ENCODE data around the gene CD300H. TPM values are rescaled to one million over a fixed set of nuclear protein-coding genes. Genes with fewer than 3 reads are reported as not detected.
A peak's percentile ranks its signal among the peaks of the same experiment; 100 is the strongest.
"Not testable (repeated sequence)": the region's sequence is repeated elsewhere in the genome, so short reads cannot be mapped to it uniquely, and the experiment has no call there.

The CD300H gene
- total RNA-seq, 1 experiment from 2014 or later, result not detected

GRCh38 chr17:74574489-74575142 lies 7.3 kb upstream of the CD300H start:
- H3K9me2 ChIP-seq (replicated peaks; ENCODE audit: low read length), result no peaks in the 10 kb centered on the region
- H3K9me3 ChIP-seq (ENCODE audit: low read length), result no peaks in the 10 kb centered on the region
- TF ChIP-seq EZH2 (IDR thresholded peaks at IDR 0.05; ENCODE audit: low read length, unreplicated experiment), result no peak
- TF ChIP-seq CTCF (conservative IDR thresholded peaks at IDR 0.05; ENCODE audit: low read depth, low read length), result no peak
- TF ChIP-seq EZH2phosphoT487 (IDR thresholded peaks at IDR 0.05; ENCODE audit: borderline replicate concordance, low read length), result no peak
- no peaks in the 10 kb centered on the region for H3K36me3 ChIP-seq (ENCODE audit: low read depth, low read length)
- no peaks in the 10 kb centered on the region for H3F3A ChIP-seq (ENCODE audit: low read length, unreplicated experiment)
- no peak overlapping the region for H3K9ac ChIP-seq (ENCODE audit: low read length)
- no peaks in the 10 kb centered on the region for H4K20me1 ChIP-seq (ENCODE audit: low read length)
- no peaks in the 10 kb centered on the region for H3K79me2 ChIP-seq (ENCODE audit: low read length)
- H3K27me3 ChIP-seq (ENCODE audit: low read length), result peaks cover 64% of the 10 kb centered on the region
- intact Hi-C loops (cut with micrococcal nuclease), result no loop called here
- H3K4me3 ChIP-seq (ENCODE audit: low read length), result no peak overlapping the region
- peaks cover 8% of the 10 kb centered on the region for H3K4me1 ChIP-seq (ENCODE audit: insufficient read depth, low read length)
- POLR2A ChIA-PET (ENCODE audit: unreplicated experiment), result no interaction called here
- ATAC-seq (no peak), DNase-seq (no peak)
- H3K27ac ChIP-seq (ENCODE audit: low read length), result no peak overlapping the region
- CTCF ChIA-PET, result no interaction called here
- no peak overlapping the region for H3K4me2 ChIP-seq (ENCODE audit: low read length)
- no TSS peak for BruUV-seq (replicated peaks)
- H2AFZ ChIP-seq (ENCODE audit: low read length), result no peak overlapping the region

DNA sequence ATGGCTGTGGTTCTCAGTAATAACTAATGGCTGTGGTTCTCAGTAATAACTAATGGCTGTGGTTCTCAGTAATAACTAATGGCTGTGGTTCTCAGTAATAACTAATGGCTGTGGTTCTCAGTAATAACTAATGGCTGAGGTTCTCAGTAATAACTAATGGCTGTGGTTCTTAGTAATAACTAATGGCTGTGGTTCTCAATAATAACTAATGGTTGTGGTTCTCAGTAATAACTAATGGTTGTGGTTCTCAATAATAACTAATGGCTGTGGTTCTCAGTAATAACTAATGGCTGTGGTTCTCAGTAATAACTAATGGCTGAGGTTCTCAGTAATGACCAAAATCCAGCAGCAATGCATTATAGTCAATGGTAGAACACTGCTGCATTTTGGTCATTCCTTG lies 6.3 kb upstream of the CD300H start:
- CTCF ChIA-PET; H3K4me3 ChIP-seq (ENCODE audit: low read length); ATAC-seq; H3K79me2 ChIP-seq (ENCODE audit: low read length); POLR2A ChIA-PET (ENCODE audit: unreplicated experiment); H2AFZ ChIP-seq (ENCODE audit: low read length); H3F3A ChIP-seq (ENCODE audit: low read length, unreplicated experiment); H3K9me2 ChIP-seq (replicated peaks; ENCODE audit: low read length); intact Hi-C loops (cut with micrococcal nuclease); DNase-seq; H4K20me1 ChIP-seq (ENCODE audit: low read length); H3K9ac ChIP-seq (ENCODE audit: low read length); H3K9me3 ChIP-seq (ENCODE audit: low read length); H3K36me3 ChIP-seq (ENCODE audit: low read depth, low read length); H3K4me2 ChIP-seq (ENCODE audit: low read length); BruUV-seq (replicated peaks); H3K27ac ChIP-seq (ENCODE audit: low read length): not testable (repeated sequence)
- Histone ChIP-seq H3K27me3 (ENCODE audit: low read length) (peaks cover 57% of the 10 kb centered on the region), H3K4me1 (ENCODE audit: insufficient read depth, low read length) (peaks cover 14% of the 10 kb centered on the region)

GRCh38 chr17:74573169-74573568 lies 5.9 kb upstream of the CD300H start:
- peaks cover 52% of the 10 kb centered on the region for H3K27me3 ChIP-seq (ENCODE audit: low read length)

More at GRCh38 chr17:74573169-74573568, 5.9 kb upstream of the CD300H start:
- TF ChIP-seq EZH2 (IDR thresholded peaks at IDR 0.05; ENCODE audit: low read length, unreplicated experiment) (no peak), CTCF (conservative IDR thresholded peaks at IDR 0.05; ENCODE audit: low read depth, low read length) (peak; percentile 29; the same call in 1 of the 2 replicates), EZH2phosphoT487 (IDR thresholded peaks at IDR 0.05; ENCODE audit: borderline replicate concordance, low read length) (no peak)
- H3K9ac ChIP-seq (ENCODE audit: low read length), result no peak overlapping the region
- H3K9me3 ChIP-seq (ENCODE audit: low read length), result no peaks in the 10 kb centered on the region
- H3K27ac ChIP-seq (ENCODE audit: low read length), result no peak overlapping the region
- no peaks in the 10 kb centered on the region for H3F3A ChIP-seq (ENCODE audit: low read length, unreplicated experiment)
- no peaks in the 10 kb centered on the region for H3K79me2 ChIP-seq (ENCODE audit: low read length)
- ChIA-PET CTCF (no interaction called here), POLR2A (ENCODE audit: unreplicated experiment) (no interaction called here)
- no peak overlapping the region for H3K4me3 ChIP-seq (ENCODE audit: low read length)
- no TSS peak for BruUV-seq (replicated peaks)
- H3K4me1 ChIP-seq (ENCODE audit: insufficient read depth, low read length), result peaks cover 14% of the 10 kb centered on the region
- intact Hi-C loops (cut with micrococcal nuclease), result no loop called here
- ATAC-seq, result no peak
- H3K36me3 ChIP-seq (ENCODE audit: low read depth, low read length), result no peaks in the 10 kb centered on the region
- no peak overlapping the region for H2AFZ ChIP-seq (ENCODE audit: low read length)
- no peaks in the 10 kb centered on the region for H4K20me1 ChIP-seq (ENCODE audit: low read length)
- no peaks in the 10 kb centered on the region for H3K9me2 ChIP-seq (replicated peaks; ENCODE audit: low read length)
- no peak for DNase-seq
- no peak overlapping the region for H3K4me2 ChIP-seq (ENCODE audit: low read length)

All from PC-3 (cell line).